ENCODE results near the gene EPB41L3.

DNA sequence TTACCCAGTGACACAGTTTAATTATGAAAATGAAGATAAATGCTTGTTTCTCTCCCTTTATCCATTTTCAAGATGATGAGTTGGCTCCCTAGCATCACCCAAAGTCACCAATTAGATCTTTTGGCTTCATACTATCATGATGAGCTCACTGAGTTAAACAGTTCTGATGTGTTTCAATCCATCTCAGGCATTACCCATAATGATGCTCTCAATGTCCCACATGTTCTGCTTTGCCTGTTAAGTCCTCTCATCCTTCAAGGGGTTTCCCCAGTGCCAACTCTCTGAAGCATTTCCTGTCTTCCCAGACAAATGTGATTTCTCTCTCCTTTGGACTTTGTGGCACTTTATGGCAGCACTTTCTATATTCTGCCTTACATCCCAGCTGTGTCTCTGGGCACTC, 92.6 kb downstream of the EPB41L3 start:
- no peak for TF ChIP-seq POLR2A (IDR thresholded peaks at IDR 0.05; ENCODE audit: low read depth, low read length)
- no peak for TF ChIP-seq RAD51 (IDR thresholded peaks at IDR 0.05)
- TF ChIP-seq EED (IDR thresholded peaks at IDR 0.05; ENCODE audit: low read depth), result no peak
- no peak for TF ChIP-seq TARDBP (IDR thresholded peaks at IDR 0.05; ENCODE audit: borderline replicate concordance)
- no peak for TF ChIP-seq SUPT20H (IDR thresholded peaks at IDR 0.05; ENCODE audit: borderline replicate concordance, control insufficient read depth, low read depth, low read length)
- TF ChIP-seq BRCA1 (IDR thresholded peaks at IDR 0.05; ENCODE audit: low read depth, low read length), result no peak
- TF ChIP-seq, protein P1, sequence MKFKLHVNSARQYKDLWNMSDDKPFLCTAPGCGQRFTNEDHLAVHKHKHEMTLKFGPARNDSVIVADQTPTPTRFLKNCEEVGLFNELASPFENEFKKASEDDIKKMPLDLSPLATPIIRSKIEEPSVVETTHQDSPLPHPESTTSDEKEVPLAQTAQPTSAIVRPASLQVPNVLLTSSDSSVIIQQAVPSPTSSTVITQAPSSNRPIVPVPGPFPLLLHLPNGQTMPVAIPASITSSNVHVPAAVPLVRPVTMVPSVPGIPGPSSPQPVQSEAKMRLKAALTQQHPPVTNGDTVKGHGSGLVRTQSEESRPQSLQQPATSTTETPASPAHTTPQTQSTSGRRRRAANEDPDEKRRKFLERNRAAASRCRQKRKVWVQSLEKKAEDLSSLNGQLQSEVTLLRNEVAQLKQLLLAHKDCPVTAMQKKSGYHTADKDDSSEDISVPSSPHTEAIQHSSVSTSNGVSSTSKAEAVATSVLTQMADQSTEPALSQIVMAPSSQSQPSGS (IDR thresholded peaks at IDR 0.05; ENCODE audit: low read length), result no peak
- TF ChIP-seq, protein P2, sequence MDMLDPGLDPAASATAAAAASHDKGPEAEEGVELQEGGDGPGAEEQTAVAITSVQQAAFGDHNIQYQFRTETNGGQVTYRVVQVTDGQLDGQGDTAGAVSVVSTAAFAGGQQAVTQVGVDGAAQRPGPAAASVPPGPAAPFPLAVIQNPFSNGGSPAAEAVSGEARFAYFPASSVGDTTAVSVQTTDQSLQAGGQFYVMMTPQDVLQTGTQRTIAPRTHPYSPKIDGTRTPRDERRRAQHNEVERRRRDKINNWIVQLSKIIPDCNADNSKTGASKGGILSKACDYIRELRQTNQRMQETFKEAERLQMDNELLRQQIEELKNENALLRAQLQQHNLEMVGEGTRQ (IDR thresholded peaks at IDR 0.05; ENCODE audit: borderline replicate concordance, low read depth, low read length), result no peak
- TF ChIP-seq TAF1 (IDR thresholded peaks at IDR 0.05; ENCODE audit: borderline replicate concordance, low read depth, low read length), result no peak
- TF ChIP-seq NFIC (IDR thresholded peaks at IDR 0.05; ENCODE audit: low read depth, low read length), result no peak
- no peak for TF ChIP-seq JUND (IDR thresholded peaks at IDR 0.05; ENCODE audit: low read depth, low read length)
- TF ChIP-seq, protein P3, sequence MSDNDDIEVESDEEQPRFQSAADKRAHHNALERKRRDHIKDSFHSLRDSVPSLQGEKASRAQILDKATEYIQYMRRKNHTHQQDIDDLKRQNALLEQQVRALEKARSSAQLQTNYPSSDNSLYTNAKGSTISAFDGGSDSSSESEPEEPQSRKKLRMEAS (IDR thresholded peaks at IDR 0.05; ENCODE audit: low read depth, low read length), result no peak
- no peak for TF ChIP-seq POLR2AphosphoS5 (IDR thresholded peaks at IDR 0.05; ENCODE audit: low read length)
- TF ChIP-seq, protein P4, sequence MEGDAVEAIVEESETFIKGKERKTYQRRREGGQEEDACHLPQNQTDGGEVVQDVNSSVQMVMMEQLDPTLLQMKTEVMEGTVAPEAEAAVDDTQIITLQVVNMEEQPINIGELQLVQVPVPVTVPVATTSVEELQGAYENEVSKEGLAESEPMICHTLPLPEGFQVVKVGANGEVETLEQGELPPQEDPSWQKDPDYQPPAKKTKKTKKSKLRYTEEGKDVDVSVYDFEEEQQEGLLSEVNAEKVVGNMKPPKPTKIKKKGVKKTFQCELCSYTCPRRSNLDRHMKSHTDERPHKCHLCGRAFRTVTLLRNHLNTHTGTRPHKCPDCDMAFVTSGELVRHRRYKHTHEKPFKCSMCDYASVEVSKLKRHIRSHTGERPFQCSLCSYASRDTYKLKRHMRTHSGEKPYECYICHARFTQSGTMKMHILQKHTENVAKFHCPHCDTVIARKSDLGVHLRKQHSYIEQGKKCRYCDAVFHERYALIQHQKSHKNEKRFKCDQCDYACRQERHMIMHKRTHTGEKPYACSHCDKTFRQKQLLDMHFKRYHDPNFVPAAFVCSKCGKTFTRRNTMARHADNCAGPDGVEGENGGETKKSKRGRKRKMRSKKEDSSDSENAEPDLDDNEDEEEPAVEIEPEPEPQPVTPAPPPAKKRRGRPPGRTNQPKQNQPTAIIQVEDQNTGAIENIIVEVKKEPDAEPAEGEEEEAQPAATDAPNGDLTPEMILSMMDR (IDR thresholded peaks at IDR 0.05 in 2 of 3, conservative IDR thresholded peaks at IDR 0.05 in 1 of 3; ENCODE audit: control insufficient read depth in 2 of 3, extremely low read depth in 1 of 3, insufficient read depth in 1 of 3, low read depth in 3 of 3, low read length in 3 of 3), result no peak

Data from GM12878 (cell line).